Measurements from ENCODE around the gene AK2. TPM values are rescaled to one million over a fixed set of nuclear protein-coding genes. Genes with fewer than 3 reads are reported as not detected.

Gene AK2
- total RNA-seq, 1 donor: 99.7 TPM

DNA sequence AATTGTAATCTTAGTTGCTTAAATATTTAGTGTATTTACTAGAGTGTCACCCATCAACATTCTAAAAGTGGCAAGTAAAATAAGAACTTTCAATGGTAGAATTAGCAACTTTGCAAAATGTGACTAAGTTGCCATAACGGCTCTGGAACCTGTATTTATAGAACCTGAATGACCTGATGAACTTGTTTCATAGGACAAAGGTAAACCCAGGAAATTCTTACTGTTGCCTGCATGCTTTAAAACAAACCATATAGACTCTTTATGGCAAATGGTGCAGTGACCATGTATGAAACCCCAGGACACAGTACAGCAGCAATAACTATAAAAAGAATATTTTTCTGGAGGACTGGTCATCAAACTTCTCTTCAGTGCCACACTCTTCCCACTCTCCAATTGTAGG, 22.9 kb downstream of the AK2 start:
- TF ChIP-seq, protein P1, sequence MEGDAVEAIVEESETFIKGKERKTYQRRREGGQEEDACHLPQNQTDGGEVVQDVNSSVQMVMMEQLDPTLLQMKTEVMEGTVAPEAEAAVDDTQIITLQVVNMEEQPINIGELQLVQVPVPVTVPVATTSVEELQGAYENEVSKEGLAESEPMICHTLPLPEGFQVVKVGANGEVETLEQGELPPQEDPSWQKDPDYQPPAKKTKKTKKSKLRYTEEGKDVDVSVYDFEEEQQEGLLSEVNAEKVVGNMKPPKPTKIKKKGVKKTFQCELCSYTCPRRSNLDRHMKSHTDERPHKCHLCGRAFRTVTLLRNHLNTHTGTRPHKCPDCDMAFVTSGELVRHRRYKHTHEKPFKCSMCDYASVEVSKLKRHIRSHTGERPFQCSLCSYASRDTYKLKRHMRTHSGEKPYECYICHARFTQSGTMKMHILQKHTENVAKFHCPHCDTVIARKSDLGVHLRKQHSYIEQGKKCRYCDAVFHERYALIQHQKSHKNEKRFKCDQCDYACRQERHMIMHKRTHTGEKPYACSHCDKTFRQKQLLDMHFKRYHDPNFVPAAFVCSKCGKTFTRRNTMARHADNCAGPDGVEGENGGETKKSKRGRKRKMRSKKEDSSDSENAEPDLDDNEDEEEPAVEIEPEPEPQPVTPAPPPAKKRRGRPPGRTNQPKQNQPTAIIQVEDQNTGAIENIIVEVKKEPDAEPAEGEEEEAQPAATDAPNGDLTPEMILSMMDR (IDR thresholded peaks at IDR 0.05; ENCODE audit: insufficient read depth, low read depth, low read length): no peak

DNA sequence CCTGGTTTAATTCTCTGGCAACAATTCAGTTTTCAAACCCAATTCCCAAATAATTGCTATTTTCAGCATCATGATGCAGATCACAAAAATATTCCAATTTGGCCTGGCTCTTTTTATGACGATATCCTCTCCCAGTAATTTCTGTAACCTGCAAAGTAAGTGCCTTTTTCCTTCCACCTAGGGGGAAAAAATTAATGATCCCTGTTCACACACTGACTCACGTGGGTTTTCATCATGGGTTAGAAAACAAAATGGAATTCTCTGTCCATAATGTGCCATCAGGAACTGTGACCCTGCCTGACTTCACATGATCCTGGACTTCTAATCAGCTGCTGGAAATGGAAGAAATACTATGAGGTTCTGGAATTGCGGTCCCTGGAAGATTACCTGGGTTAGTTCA, 24.5 kb downstream of the AK2 start:
- TF ChIP-seq, protein P1 (IDR thresholded peaks at IDR 0.05; ENCODE audit: insufficient read depth, low read depth, low read length): no peak
- DNase-seq (ENCODE audit: low read depth): no peak
- no peak overlapping the region for H3K4me3 ChIP-seq (ENCODE audit: low read depth, low read length)

More for the DNA sequence above, 22.9 kb downstream of the AK2 start:
- no peak overlapping the region for H3K4me3 ChIP-seq (ENCODE audit: low read depth, low read length)
- DNase-seq (ENCODE audit: low read depth): no peak

- H3K4me3 ChIP-seq (ENCODE audit: low read depth, low read length): no peak overlapping the region
- DNase-seq (ENCODE audit: low read depth): peak; percentile 67
- TF ChIP-seq, protein P1 (IDR thresholded peaks at IDR 0.05; ENCODE audit: insufficient read depth, low read depth, low read length): no peak
These were observed 25.6 kb downstream of the AK2 start for GRCh38 chr1:33010932-33011731.

- H3K4me3 ChIP-seq (ENCODE audit: low read depth, low read length): no peak overlapping the region
- DNase-seq (ENCODE audit: low read depth): no peak
- TF ChIP-seq, protein P1 (IDR thresholded peaks at IDR 0.05; ENCODE audit: insufficient read depth, low read depth, low read length): no peak
These were observed 27.1 kb downstream of the AK2 start for GRCh38 chr1:33009561-33009960.

DNA sequence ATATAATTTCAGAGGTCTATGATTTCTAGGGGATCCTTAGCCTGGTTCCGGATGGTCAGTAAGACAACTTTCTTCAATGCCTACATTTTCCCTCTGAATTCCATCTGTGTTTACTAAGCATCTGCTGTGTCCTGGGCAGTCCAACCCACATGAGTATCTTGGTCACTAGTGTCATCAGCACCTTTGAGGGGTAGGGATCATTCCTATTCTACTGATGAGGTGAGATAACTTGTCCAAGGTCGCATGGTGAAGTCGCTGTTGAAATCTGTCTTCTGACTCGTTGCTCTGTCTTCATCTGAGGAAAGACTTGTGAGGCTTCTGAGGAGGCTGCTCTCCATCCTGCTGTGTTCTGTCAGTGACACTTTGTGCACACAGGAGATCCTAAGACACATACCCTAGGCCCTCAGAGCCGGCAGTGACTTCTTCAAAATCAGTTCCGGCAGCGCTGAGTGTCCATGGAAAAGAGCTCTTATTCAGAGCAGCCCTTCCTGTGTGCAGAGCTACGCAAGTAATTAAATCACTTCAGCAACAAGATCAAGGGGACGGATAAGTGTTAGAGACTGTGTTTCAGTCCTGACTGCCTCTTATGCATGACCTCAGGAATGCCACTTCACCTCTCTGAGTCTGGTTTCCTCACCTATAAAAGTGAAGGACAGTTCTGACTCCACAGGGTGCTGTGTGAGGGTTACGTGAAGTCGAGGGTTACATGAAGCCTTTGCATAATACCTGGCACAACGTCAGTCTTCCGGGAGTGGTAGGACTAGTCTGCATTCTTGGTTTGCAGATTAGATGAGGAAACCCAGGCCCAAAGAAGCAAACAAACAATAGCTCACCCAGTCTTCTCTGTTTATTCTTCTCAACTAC, 28.4 kb downstream of the AK2 start:
- no peak overlapping the region for H3K4me3 ChIP-seq (ENCODE audit: low read depth, low read length)
- TF ChIP-seq, protein P1 (IDR thresholded peaks at IDR 0.05; ENCODE audit: insufficient read depth, low read depth, low read length): no peak
- peak; percentile 40 for DNase-seq (ENCODE audit: low read depth)

DNA sequence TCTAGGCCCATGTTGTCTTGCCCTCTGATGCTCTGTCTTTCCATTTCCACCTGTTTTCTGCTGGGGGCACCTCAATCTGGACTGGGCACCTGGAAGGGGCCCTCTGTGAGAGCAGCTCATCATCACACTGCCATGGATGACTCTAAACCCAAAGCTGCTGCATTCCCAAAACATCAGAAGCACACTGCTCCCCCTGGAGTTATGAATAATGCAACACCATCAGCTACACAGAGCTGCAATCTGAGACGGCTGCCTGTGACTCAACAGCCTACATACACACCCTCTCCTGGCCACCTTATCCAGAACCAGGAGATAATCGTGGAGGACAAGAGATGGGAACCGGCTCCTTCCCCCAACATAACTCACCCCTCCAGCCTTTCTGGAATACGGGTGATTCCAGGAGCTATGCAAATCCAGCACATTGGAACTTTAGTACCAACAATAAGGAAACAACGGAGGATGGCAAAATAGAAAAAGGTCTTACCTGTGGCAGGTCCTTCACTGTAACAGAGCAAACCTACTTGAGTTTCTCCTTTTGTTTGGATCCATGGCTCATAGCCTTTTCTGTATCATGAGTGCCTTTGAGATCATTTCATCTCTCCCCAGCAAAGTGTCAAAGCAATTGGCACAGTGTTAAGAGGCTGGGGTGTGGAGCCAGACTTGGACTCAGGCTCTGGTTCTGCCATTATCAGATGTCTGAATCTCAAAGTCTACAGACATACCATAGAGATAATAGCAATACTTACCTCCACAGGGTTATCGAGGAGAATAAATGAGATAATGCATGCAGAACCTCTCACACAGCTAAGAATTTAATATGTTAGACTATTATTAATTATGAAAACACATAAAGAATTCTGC, 29.3 kb downstream of the AK2 start:
- H3K4me3 ChIP-seq (ENCODE audit: low read depth, low read length): no peak overlapping the region
- TF ChIP-seq, protein P1 (IDR thresholded peaks at IDR 0.05; ENCODE audit: insufficient read depth, low read depth, low read length): peak; percentile 75
- peak; percentile 93 for DNase-seq (ENCODE audit: low read depth)

Data from fibroblast of villous mesenchyme (primary cell).